GM12892 (cell line): ENCODE data around the gene RTL5.

Experiments
- DNase-seq: peaks from one replicate; pipeline ENCODE4 v3.0.0; 2011; ENCODE audit not compliant: insufficient read length
- FAIRE-seq: peaks from 2 replicates; lab custom pipeline; 2011; peaks lifted over from hg19 to GRCh38; lab: Jason Lieb, UNC
- POLR2A ChIP-seq: IDR thresholded peaks from 2 replicates; pipeline ENCODE4 v1.6.1; 2011; ENCODE audit warnings: low read depth, low read length, control low read depth
- POLR2AphosphoS5 ChIP-seq: IDR thresholded peaks from 2 replicates; pipeline ENCODE4 v1.6.1; 2011; ENCODE audit warnings: low read depth, low read length, control low read depth
- TAF1 ChIP-seq: IDR thresholded peaks from 2 replicates; pipeline ENCODE4 v1.6.1; 2011; ENCODE audit warnings: low read depth, mild to moderate bottlenecking, control low read depth, low read length, borderline replicate concordance

The RTL5 gene

GRCh38 chrX:72081605-72082320 is 50.0 kb downstream of the RTL5 start:
- TF ChIP-seq POLR2A (no peak), POLR2AphosphoS5 (no peak), TAF1 (no peak)
- no peak for FAIRE-seq

DNA sequence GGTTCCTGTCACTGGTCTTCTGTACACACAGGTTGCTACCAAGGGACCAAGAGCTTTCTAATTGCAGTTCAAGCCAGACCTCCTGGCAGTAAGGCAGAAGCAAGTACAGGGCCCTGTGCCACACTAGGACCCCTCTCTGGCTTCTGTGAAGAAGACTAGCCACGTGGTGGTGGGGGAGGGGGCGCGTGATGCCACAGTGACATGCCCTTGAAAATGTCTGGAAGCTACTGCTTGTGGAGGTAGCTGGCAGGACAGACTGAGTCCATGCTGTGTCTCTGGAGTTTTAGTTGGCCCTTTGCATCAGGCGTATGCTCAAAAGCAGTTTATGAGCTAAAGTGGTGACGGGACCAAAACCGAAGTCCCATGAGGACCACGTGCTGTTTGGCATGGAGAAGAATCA is 50.9 kb downstream of the RTL5 start:
- no peak for FAIRE-seq
- no peak for DNase-seq
- TF ChIP-seq POLR2A (no peak), POLR2AphosphoS5 (no peak)

More at GRCh38 chrX:72081605-72082320, 50.0 kb downstream of the RTL5 start:
- DNase-seq, result no peak

DNA sequence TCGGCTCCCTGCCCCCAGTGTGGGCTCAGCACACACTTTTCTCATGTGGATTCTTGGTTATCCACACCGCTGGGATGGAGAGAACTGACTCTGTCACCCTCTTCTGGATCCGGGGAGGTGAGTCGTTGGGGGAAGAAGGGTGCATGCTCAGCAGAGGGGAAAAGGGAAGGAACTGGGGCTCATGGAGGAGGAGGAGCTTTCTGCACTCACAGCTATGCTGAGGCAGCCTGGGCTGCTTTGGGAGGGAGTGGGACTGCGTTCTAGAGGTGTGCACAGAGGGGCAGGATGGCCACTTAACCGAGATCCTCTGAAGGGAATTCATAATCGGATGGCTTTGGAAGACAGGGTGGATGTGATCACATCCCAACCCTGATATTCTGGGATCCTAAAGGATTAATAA is 51.6 kb downstream of the RTL5 start:
- DNase-seq, result no peak
- TF ChIP-seq TAF1 (no peak), POLR2AphosphoS5 (no peak), POLR2A (no peak)
- no peak for FAIRE-seq

DNA sequence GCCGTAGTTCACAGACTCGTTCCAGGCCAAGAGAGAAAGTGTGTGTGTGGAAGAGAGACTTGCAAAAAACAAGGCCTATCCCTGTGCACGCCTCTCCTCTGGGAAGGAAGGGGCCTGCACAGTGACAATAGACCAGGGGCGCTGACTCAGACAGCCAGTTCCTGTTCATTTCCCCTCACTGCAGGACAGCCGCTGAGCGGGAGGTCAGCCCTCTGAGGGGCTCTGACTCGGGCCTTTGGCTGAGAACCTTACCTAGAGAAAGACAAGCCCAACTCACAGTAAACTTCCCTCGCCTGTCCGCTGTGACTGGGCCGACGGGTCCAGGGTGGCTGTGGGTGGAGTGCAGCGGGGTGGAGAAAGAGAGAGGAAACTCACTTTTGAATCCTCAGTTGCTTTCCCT is 52.1 kb downstream of the RTL5 start:
- no peak for DNase-seq
- TF ChIP-seq POLR2AphosphoS5, result no peak
- no peak for TF ChIP-seq TAF1
- TF ChIP-seq POLR2A, result no peak
- no peak for FAIRE-seq

- FAIRE-seq (no peak), DNase-seq (no peak)
- TF ChIP-seq POLR2A, result no peak
- no peak for TF ChIP-seq POLR2AphosphoS5
- TF ChIP-seq TAF1, result no peak
Measured at GRCh38 chrX:72078411-72078810, 53.3 kb downstream of the RTL5 start.
